IPS-20b (cell line): ENCODE measurements around the gene SLC49A3.
"Not testable (repeated sequence)": the region's sequence is repeated elsewhere in the genome, so short reads cannot be mapped to it uniquely, and the experiment has no call there.

ENCODE experiments used
- H3K27ac ChIP-seq: one replicate; pipeline ENCODE4 v1.5.1; 2013; ENCODE audit warnings: low read length
- H3K27me3 ChIP-seq: 2 replicates; pipeline ENCODE4 v1.6.1; 2013; ENCODE audit warnings: mild to moderate bottlenecking, low read length, inconsistent platforms; ENCODE audit not compliant: insufficient read depth
- H3K36me3 ChIP-seq: 2 replicates; pipeline ENCODE4 v1.6.1; 2013; ENCODE audit warnings: low read depth, mild to moderate bottlenecking, inconsistent platforms, low read length, moderate library complexity; ENCODE audit not compliant: insufficient read depth
- H3K4me1 ChIP-seq: 2 replicates; pipeline ENCODE4 v1.6.1; 2013; ENCODE audit warnings: mild to moderate bottlenecking, control low read depth, inconsistent platforms, low read length, moderate library complexity; ENCODE audit not compliant: insufficient read depth
- H3K4me3 ChIP-seq: 2 replicates; pipeline ENCODE4 v1.5.1; 2013; ENCODE audit warnings: mild to moderate bottlenecking, low read length, inconsistent platforms
- H3K9ac ChIP-seq: 2 replicates; pipeline ENCODE4 v1.6.1; 2013; ENCODE audit warnings: low read depth, mild to moderate bottlenecking, inconsistent platforms, low read length, moderate library complexity
- H3K9me3 ChIP-seq: 2 replicates; pipeline ENCODE4 v1.6.1; 2013; ENCODE audit warnings: mild to moderate bottlenecking, low read depth, low read length, inconsistent platforms; ENCODE audit not compliant: insufficient read depth

SLC49A3 gene

GRCh38 chr4:694341-694940, 5.5 kb upstream of the SLC49A3 start:
- H3K9me3 ChIP-seq, H3K4me1 ChIP-seq, H3K27ac ChIP-seq, H3K36me3 ChIP-seq, H3K9ac ChIP-seq, H3K4me3 ChIP-seq, H3K27me3 ChIP-seq: not testable (repeated sequence)

DNA sequence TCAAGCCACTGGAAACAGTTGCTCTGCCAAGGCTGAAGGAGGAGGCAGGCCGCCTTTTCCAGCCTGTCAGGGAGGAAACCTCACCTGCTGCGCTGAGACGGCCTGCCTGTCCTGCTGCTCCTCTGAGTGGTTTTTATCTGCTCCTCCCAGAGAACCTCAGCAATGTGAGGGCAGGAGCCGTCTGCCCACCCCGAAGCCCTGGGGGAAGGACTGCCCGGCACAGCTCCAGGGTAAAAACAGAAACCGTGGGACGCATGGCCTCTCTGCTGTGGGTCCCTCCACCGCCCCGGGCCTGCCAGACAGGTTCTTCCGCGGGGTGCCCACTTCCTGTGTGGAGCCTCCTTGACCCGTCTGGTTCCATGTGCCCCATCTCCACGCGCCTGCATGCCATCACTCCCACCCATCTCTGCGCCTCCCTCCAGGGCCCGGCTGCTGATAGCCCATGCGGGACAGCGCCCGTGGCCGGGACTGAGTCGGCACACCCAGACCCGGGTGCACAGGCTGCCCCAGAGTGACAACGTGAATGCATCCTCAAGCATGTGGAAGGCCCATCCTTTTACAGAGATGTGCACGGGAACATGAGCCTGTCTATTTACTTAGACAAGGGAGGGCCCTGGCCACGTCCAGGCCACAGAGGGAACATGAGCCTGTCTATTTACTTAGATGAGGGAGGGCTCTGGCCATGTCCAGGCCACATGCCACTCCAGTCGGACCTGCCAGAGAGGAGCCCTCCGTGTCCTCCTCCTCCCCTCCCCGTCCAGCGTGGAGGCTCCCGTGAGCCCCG, 4.0 kb upstream of the SLC49A3 start:
- Histone ChIP-seq H3K4me3 (no peak overlapping the region), H3K27ac (no peak overlapping the region), H3K9me3 (peaks cover 5% of the 10 kb centered on the region; the same call in 1 of the 2 replicates), H3K4me1 (peaks cover 5% of the 10 kb centered on the region), H3K36me3 (no peaks in the 10 kb centered on the region), H3K9ac (no peak overlapping the region), H3K27me3 (peaks cover 16% of the 10 kb centered on the region; the same call in 1 of the 2 replicates)

GRCh38 chr4:689723-690122, 772 bp upstream of the SLC49A3 start:
- Histone ChIP-seq H3K27ac (no peak overlapping the region), H3K36me3 (no peaks in the 10 kb centered on the region), H3K9me3 (peaks cover 2% of the 10 kb centered on the region; the same call in 1 of the 2 replicates), H3K9ac (peak overlapping the region; percentile 55; the same call in 1 of the 2 replicates), H3K4me1 (peaks cover 5% of the 10 kb centered on the region), H3K4me3 (peak overlapping the region; percentile 60; the same call in 1 of the 2 replicates), H3K27me3 (peaks cover 19% of the 10 kb centered on the region; the same call in 1 of the 2 replicates)

DNA sequence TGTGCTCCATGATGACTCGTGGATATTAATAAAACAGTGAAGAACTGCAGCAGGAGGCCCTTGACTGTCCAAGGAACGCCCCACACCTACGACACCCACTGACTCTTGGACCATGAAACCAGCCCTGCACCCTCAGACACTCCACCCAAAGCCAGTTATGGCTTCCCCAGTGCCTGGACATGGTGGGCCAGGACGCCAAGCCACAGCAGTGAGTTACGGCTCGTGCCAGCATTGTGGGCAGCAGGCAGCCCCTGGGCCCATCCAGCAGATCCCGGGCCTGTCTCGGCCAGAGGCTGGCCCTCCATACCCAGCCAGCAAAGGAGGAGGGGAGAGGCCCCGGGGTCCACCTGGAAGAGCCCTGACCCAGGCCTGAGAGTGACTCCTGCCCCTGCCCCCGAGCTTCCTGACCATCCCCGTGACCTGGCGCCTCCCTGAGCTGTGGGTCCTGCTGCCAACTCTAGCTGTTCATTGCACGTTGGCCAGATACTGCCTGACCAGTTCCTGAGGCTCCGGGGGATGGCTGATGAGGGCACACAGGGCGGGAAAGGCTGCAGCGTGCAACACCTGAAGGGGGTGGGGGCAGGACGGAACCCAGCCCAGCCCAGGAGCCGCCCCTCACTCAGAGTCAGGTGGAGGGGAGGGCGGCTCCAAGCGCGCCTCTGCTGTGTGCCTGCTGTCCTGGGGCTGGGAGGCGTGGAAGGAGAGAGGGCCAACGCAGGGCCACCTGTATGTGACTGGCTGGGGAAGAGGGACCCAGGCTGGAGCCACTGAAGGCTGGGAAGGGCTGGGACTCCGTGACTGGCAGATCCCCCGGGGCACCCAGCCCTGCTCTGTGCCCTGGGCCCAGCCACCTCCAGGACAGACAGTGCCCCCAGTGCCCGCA, 739 bp downstream of the SLC49A3 start:
- H3K27ac ChIP-seq, result no peak overlapping the region
- H3K9ac ChIP-seq, result peak overlapping the region; percentile 41; the same call in 1 of the 2 replicates
- H3K4me3 ChIP-seq, result peak overlapping the region; percentile 60
- no peaks in the 10 kb centered on the region for H3K9me3 ChIP-seq
- peaks cover 5% of the 10 kb centered on the region for H3K4me1 ChIP-seq
- H3K27me3 ChIP-seq, result peaks cover 19% of the 10 kb centered on the region; the same call in 1 of the 2 replicates
- H3K36me3 ChIP-seq, result no peaks in the 10 kb centered on the region

DNA sequence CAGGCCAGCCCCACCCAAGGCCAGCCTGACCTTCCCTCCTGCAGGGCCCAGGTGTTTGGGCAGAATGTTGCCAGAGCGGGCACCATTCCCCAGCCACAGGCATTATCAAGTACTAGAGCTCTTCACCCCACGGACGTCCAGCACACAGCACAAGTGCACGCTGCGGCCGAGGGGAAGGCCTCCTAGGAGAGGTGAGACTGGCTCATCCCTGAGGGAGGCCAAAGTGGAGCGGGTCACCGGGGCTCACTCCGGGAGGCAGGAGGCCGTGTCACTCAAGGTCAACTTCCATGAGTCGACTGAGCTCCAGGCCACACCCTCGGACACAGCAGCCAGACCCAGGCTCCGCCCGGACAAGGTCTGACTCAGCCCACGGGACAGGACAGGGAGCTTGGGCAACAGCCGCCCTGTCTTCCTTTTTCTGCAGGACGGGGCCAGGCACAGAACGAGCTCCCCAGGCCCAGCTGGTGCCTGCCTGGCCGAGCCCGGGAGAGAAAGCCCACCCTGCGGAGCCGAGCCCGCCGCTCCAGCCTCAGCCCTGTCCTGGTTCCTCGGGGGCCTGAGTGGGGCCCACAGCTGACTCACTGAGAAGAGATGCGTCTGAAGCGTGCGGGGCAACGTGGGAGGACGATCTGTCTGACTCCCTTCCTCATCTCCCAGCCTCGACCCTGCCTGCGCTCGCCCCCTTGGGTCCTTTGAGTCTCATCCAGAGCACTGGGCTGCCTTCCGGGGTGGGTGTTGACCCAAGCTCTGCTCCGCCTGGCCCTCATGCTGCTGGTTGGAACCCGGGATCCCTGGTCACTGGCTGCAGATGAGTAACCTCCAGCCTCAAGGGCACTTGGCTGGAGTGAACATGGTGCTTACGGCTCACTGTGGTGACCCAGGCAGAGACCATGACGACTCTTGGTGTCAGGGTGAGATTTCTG, 1.6 kb downstream of the SLC49A3 start:
- Histone ChIP-seq H3K4me3 (no peak overlapping the region), H3K36me3 (no peaks in the 10 kb centered on the region), H3K27me3 (peaks cover 19% of the 10 kb centered on the region; the same call in 1 of the 2 replicates), H3K4me1 (peaks cover 5% of the 10 kb centered on the region; the same call in 1 of the 2 replicates), H3K9me3 (no peaks in the 10 kb centered on the region), H3K27ac (no peak overlapping the region), H3K9ac (no peak overlapping the region)

DNA sequence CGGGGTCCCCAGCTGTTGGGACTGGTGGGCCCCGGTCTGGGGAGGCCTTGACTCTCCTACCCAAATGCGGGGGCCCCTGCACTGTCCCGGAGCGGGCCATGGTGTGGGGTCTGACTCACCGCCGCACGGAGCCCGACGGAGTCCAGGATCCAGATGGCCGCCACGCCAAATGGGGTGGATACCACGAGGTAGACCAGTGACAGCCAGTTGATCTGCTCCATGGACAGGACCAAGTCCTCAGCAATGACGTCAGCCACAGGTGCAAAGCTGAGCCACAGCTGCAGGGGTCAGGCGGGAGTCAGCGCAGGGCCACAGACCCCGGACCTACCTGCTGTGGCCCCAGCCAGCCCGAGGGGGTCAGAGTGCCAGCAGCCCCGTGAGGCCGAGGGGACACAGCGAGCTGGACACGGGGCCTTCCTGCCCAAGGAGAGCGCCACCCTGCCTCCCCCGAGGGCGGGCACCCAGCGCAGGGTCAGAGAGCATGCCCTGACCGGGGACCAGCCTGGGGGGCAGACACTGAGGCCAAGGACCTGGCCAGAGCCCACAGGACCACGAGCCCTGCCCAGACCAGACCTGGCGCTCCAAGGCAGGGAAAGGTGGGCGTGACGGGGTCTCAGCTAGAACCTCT, 2.4 kb downstream of the SLC49A3 start:
- H3K27ac ChIP-seq, result no peak overlapping the region

DNA sequence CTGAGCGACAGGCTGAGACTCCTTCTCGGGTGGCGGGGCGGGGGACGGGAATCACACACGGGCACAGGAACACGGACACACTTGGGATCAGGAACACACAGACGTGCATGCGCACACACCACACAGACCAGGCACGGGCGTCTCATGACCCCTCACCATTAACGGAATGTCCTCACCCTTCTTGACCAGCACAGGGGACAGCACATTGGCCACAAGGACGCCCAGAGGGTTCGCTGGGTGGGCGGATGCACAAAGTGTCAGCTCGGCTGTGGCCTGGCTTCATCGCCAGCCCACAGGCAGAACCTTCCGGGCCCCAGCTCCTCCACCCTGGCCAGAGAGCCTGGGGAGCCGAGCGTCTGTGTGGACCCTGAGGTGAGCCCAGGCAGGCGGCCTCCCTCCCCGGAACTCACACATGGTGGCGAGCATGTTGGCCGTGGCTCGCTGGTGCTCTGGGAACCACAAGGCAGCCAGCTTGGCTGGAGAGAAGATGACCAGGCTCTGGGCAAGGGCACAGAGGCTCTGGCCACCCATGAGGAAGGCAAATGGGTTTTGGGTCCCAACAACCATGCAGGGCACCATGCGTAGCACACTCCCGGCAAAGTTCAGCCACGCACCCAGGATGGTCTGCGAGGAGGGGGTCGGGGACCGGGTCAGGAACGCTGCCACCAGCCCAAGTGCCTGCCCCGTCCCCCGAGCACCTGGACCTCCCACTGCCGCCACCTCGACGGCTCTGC, 3.1 kb downstream of the SLC49A3 start:
- Histone ChIP-seq H3K4me3 (no peak overlapping the region), H3K9ac (no peak overlapping the region), H3K4me1 (peaks cover 5% of the 10 kb centered on the region; the same call in 1 of the 2 replicates)

More for the DNA sequence above, 2.4 kb downstream of the SLC49A3 start:
- H3K36me3 ChIP-seq, result no peaks in the 10 kb centered on the region
- H3K4me3 ChIP-seq, result no peak overlapping the region
- H3K9me3 ChIP-seq, result no peaks in the 10 kb centered on the region
- peaks cover 5% of the 10 kb centered on the region; the same call in 1 of the 2 replicates for H3K4me1 ChIP-seq
- H3K27me3 ChIP-seq, result peaks cover 19% of the 10 kb centered on the region; the same call in 1 of the 2 replicates
- H3K9ac ChIP-seq, result no peak overlapping the region

DNA sequence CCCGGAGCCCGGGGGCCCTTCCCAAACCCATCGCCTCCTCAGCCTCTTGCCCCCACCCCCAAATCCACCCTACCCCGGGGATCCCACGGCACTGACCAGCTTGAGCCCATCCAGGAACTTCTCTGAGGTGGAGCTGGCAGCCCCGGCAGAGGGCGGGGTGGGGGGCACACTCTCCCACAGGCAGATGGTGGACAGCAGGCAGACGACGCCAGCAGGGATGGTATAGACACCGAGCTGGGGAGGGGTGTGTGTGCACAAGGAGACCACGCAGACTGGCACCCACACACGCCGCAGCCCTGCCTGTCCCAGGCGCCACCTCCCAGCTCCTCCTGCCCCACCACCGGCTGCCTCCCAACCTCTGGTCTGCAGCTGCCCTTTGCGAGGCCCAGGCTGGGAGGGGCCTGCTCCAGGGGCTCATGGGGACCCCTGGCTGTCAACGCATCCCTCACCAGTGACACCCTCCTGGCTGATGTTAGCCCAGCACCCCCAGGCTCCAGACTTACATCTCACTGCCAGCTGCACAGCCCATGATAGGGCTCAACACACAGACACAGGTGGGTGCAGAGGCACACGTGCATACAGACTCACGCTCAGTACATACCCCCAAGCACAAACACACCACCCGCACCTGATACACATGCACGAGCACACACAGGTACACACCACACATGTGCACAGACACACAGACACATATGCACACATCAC, 4.2 kb downstream of the SLC49A3 start:
- Histone ChIP-seq H3K36me3 (no peaks in the 10 kb centered on the region), H3K9me3 (no peaks in the 10 kb centered on the region), H3K9ac (no peak overlapping the region), H3K4me1 (peaks cover 9% of the 10 kb centered on the region), H3K4me3 (no peak overlapping the region), H3K27ac (no peak overlapping the region), H3K27me3 (peaks cover 15% of the 10 kb centered on the region; the same call in 1 of the 2 replicates)

More for the DNA sequence above, 3.1 kb downstream of the SLC49A3 start:
- no peak overlapping the region for H3K27ac ChIP-seq
- H3K9me3 ChIP-seq, result no peaks in the 10 kb centered on the region
- no peaks in the 10 kb centered on the region for H3K36me3 ChIP-seq
- H3K27me3 ChIP-seq, result peaks cover 19% of the 10 kb centered on the region; the same call in 1 of the 2 replicates

GRCh38 chr4:683982-684622, 4.8 kb downstream of the SLC49A3 start:
- no peaks in the 10 kb centered on the region for H3K36me3 ChIP-seq
- H3K27ac ChIP-seq, result no peak overlapping the region
- no peak overlapping the region for H3K4me3 ChIP-seq
- H3K9me3 ChIP-seq, result no peaks in the 10 kb centered on the region
- H3K4me1 ChIP-seq, result peaks cover 5% of the 10 kb centered on the region
- peaks cover 8% of the 10 kb centered on the region; the same call in 1 of the 2 replicates for H3K27me3 ChIP-seq
- H3K9ac ChIP-seq, result no peak overlapping the region
